HL-60 (cell line): ENCODE measurements around the gene COPS9.

Experiments used
- DNase-seq, 2 experiments: peaks; one replicate each; pipeline ENCODE4 v3.0.0-alpha.2; 2010 to 2020; ENCODE audit warnings: low read depth in 1 of 2, low spot score in 1 of 2
- H3K27ac ChIP-seq: fragments of 250-450 bp; sonication (Bioruptor Pico); replicated peaks from 2 replicates; pipeline ENCODE4 v1.5.1; 2020; ENCODE audit warnings: mild to moderate bottlenecking, moderate library complexity
- H3K27me3 ChIP-seq: fragments of 250-450 bp; sonication (Bioruptor Pico); 2 replicates; pipeline ENCODE4 v1.5.1; 2021; ENCODE audit warnings: mild to moderate bottlenecking, moderate library complexity; ENCODE audit not compliant: insufficient read depth, poor library complexity, severe bottlenecking
- H3K4me3 ChIP-seq: replicated peaks from 2 replicates; pipeline ENCODE4 v1.5.1; 2011; ENCODE audit warnings: mild to moderate bottlenecking, control low read depth, low read length; ENCODE audit not compliant: insufficient read depth
- GABPA ChIP-seq: IDR thresholded peaks from 2 replicates; pipeline ENCODE4 v1.6.1; 2012; ENCODE audit warnings: low read depth
- POLR2AphosphoS5 ChIP-seq: IDR thresholded peaks from 2 replicates; pipeline ENCODE4 v1.6.1; 2012; ENCODE audit warnings: low read depth
- REST ChIP-seq: IDR thresholded peaks from 2 replicates; pipeline ENCODE4 v1.6.1; 2012; ENCODE audit warnings: low read depth; ENCODE audit not compliant: insufficient replicate concordance
- SPI1 ChIP-seq: IDR thresholded peaks from 2 replicates; pipeline ENCODE4 v1.6.1; 2012; ENCODE audit warnings: low read depth, mild to moderate bottlenecking, borderline replicate concordance
- TF ChIP-seq, protein P1 (sequence below): IDR thresholded peaks from one replicate; pipeline ENCODE4 v1.5.1; 2011; ENCODE audit warnings: low read length, control low read depth, inconsistent platforms; ENCODE audit not compliant: insufficient read depth

The COPS9 gene

DNA sequence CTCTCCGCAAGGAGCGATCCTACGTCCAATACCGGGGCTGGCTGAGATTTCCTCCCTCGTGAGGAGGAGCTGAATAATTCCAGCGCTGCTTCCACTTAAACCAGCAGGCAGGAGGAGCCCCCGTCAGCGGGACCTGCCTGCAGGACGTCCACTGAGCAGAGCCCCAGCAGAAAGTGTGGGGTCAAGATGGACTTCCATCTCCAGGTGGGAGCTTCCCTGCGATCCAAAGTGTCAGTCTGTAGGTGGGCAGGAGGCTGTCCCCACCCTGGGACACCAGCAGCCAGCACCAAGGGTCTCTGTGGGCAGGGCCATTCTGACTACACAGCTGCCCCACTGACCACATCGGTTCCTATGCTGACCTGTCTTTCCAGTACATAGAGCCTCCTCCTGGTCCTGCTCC, 4.8 kb upstream of the COPS9 start:
- DNase-seq, result no peak
- Histone ChIP-seq H3K4me3 (no peak overlapping the region), H3K27ac (no peak overlapping the region), H3K27me3 (no peaks in the 10 kb centered on the region)
- TF ChIP-seq SPI1, result no peak
- TF ChIP-seq POLR2AphosphoS5, result no peak
- no peak for TF ChIP-seq GABPA
- TF ChIP-seq REST, result no peak
- TF ChIP-seq, protein P1, sequence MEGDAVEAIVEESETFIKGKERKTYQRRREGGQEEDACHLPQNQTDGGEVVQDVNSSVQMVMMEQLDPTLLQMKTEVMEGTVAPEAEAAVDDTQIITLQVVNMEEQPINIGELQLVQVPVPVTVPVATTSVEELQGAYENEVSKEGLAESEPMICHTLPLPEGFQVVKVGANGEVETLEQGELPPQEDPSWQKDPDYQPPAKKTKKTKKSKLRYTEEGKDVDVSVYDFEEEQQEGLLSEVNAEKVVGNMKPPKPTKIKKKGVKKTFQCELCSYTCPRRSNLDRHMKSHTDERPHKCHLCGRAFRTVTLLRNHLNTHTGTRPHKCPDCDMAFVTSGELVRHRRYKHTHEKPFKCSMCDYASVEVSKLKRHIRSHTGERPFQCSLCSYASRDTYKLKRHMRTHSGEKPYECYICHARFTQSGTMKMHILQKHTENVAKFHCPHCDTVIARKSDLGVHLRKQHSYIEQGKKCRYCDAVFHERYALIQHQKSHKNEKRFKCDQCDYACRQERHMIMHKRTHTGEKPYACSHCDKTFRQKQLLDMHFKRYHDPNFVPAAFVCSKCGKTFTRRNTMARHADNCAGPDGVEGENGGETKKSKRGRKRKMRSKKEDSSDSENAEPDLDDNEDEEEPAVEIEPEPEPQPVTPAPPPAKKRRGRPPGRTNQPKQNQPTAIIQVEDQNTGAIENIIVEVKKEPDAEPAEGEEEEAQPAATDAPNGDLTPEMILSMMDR, result no peak

DNA sequence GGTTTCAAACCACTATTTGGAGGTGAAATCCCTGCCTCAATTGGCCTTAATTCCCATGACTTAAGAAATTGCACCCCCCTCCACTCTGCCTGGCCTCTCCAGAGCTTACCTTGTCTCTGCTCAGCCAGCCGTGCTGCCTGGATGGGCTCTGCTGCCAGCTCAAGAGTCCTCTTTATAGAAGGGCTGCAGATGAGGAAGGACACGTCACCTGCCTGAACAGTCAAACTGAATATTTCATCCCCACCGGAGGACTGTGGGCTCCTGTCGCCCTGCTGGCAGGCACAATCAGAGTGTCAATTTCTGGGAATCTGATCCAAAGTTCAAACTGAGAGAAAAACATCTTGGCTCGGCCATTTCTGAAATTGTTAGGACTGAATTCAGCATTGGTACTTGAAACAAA, 4.4 kb upstream of the COPS9 start, which contains the start of gene OTOS:
Gene OTOS, minus strand, starts transcription at position 148 of the 400 bp plus-strand sequence. CDS start 332 bp downstream, outside the sequence.
- TF ChIP-seq SPI1 (no peak), POLR2AphosphoS5 (no peak), GABPA (no peak), REST (no peak)
- TF ChIP-seq, protein P1, result no peak
- no peak for DNase-seq

GRCh38 chr2:240139666-240140393, 3.7 kb upstream of the COPS9 start:
- Histone ChIP-seq H3K27ac (no peak overlapping the region), H3K4me3 (no peak overlapping the region), H3K27me3 (no peaks in the 10 kb centered on the region)
- TF ChIP-seq GABPA (no peak), REST (no peak), SPI1 (no peak), POLR2AphosphoS5 (no peak)
- TF ChIP-seq, protein P1, result no peak
- no peak for DNase-seq

More for the DNA sequence above, 4.4 kb upstream of the COPS9 start, which contains the start of gene OTOS:
- Histone ChIP-seq H3K4me3 (no peak within 1 kb of the TSS), H3K27ac (no peak within 1 kb of the TSS), H3K27me3 (no peaks in the 10 kb centered on the region)
